Fibroblast of lung (primary cell): ENCODE data around the gene SPRED2.

Source experiments
- EZH2 ChIP-seq: IDR thresholded peaks from 2 replicates; pipeline ENCODE4 v1.5.1; 2012; ENCODE audit warnings: low read length, control low read depth, mild to moderate bottlenecking; ENCODE audit errors: missing control alignments
- TF ChIP-seq, protein P1 (sequence below), 2 donors: IDR thresholded peaks in 1 of 2; conservative IDR thresholded peaks in 1 of 2; 1 replicate in 1 of 2; 2 replicates in 1 of 2; pipeline ENCODE4 v1.5.1; 2011 to 2012; ENCODE audit warnings: low read length in 2 of 2, control low read depth in 1 of 2, inconsistent platforms in 1 of 2, low read depth in 1 of 2, mild to moderate bottlenecking in 1 of 2

GRCh38 chr2:65417509-65418085, 14.8 kb downstream of the SPRED2 start:
- TF ChIP-seq EZH2: no peak
- TF ChIP-seq, protein P1, sequence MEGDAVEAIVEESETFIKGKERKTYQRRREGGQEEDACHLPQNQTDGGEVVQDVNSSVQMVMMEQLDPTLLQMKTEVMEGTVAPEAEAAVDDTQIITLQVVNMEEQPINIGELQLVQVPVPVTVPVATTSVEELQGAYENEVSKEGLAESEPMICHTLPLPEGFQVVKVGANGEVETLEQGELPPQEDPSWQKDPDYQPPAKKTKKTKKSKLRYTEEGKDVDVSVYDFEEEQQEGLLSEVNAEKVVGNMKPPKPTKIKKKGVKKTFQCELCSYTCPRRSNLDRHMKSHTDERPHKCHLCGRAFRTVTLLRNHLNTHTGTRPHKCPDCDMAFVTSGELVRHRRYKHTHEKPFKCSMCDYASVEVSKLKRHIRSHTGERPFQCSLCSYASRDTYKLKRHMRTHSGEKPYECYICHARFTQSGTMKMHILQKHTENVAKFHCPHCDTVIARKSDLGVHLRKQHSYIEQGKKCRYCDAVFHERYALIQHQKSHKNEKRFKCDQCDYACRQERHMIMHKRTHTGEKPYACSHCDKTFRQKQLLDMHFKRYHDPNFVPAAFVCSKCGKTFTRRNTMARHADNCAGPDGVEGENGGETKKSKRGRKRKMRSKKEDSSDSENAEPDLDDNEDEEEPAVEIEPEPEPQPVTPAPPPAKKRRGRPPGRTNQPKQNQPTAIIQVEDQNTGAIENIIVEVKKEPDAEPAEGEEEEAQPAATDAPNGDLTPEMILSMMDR (conservative IDR thresholded peaks at IDR 0.05 in 1 of 2, IDR thresholded peaks at IDR 0.05 in 1 of 2; ENCODE audit: low read depth in 1 of 2, low read length in 2 of 2): no peak
